HT-29 (cell line): ENCODE measurements around the gene THAP12. TPM values are rescaled to one million over a fixed set of nuclear protein-coding genes. Genes with fewer than 3 reads are reported as not detected.
A peak's percentile ranks its signal among the peaks of the same experiment; 100 is the strongest.
"Not testable (repeated sequence)": the region's sequence is repeated elsewhere in the genome, so short reads cannot be mapped to it uniquely, and the experiment has no call there.

ENCODE experiments used
- DNase-seq: peaks from one replicate; pipeline ENCODE4 v3.0.0-alpha.2; 2015; ENCODE audit warnings: low spot score
- total RNA-seq: library from RNA; depleted of rRNA; stranded (reverse); fragments of >200 nt; shearing (Covaris generic); gene quantifications from 2 replicates; pipeline ENCODE4 v1.2.3, GENCODE V29; 2014

Gene THAP12
- total RNA-seq, 1 experiment from 2014 or later: 27.4 TPM

GRCh38 chr11:76327202-76327601, 53.7 kb downstream of the THAP12 start:
- DNase-seq: no peak

DNA sequence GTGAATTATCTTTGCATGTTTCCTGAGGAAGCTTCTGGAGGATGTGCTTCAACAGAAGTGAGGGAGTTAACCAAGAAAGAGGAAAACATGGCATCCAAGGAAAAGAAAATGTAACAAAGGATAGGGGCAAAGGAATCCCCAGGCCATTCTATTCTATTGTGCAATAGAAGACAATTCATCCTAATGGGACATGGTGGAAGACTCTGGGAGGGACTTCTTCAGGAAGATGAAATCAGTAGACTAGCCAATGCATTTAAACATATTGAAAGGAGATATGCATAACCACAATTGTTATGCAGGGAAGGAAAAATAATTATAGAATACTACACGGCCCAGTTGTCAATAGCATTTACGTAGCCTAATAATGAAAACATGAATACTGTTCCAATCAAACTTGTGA, 55.7 kb downstream of the THAP12 start:
- no peak for DNase-seq

DNA sequence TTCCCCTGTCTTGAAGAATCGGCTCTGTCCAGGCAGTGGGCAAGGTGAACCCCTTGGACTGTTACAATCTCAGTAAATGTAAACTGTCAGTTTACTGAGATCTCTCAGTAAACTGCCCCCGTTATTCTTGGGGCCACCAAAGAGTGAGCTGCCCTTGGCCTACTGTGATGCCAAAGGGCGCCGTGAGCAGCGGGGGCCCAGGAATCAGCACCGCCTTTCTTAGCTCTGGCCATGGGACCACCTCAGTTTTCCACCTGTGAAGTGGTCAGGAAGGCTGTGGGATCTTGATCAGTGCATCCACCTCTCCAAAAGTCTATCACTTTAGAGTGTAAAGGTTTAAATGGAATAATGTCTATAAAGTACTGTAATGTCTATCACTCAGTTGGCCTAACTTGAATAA, 57.1 kb downstream of the THAP12 start:
- no peak for DNase-seq

GRCh38 chr11:76323375-76323774, 57.6 kb downstream of the THAP12 start:
- not testable (repeated sequence) for DNase-seq

DNA sequence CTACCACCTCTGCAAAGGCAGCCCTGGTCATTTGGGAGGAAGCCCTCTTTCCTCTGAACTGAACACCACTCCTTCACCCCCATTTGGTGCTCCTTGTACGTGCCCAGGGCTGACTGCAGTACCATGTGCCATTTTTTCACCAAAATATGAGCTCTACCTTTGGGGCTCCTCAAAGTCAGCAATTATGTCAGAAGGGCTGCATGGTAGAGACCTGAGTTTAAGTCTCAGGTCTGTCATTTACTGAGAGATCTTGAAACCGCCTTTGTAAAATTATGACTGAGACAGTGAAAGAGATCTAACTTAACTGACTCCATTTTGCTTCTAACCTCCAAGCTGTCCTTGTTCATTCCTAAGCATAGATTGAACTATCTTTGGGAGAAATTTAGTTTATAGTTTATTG, 58.0 kb downstream of the THAP12 start:
- DNase-seq: no peak

DNA sequence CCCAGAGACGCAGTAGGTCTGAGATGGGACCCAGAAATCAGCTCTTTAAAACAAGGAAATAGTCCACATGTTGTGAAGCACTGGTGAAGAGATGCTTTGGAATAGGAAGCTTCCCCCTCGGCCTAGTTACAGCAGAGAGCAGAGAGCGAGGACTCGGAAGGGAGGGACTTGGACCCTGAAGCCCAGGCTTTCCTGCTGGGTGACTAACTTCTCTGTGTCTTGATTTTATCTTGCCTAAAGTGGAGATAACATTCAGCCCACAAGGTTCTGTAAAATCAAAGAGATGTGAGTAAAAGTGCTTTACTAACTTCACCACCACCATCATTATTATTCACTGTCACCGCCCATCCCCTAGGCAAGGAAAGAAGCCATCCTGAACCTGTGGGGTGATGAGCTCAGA, 58.4 kb downstream of the THAP12 start:
- peak; percentile 28 for DNase-seq

- no peak for DNase-seq
Observed at GRCh38 chr11:76321820-76322524, 59.0 kb downstream of the THAP12 start.

GRCh38 chr11:76321340-76321739, 59.6 kb downstream of the THAP12 start:
- DNase-seq: no peak

GRCh38 chr11:76320929-76321328, 60.0 kb downstream of the THAP12 start:
- DNase-seq: no peak

DNA sequence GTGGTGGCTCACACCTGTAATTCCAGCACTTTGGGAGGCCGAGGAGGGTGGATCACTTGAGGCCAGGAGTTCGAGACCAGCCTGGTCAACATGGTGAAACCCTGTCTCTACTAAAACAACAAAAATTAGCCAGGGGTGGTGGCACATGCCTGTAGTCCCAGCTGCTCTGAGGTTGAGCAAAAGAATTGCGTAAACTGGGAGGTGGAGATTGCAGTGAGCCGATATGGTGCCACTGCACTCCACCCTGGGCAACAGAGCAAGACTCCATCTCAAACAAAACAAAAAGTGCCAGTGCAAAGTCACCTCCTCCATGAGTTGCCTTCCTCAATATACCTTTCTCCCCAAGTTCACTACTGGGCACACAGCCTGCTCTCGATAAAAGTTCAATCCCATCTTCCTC, 61.1 kb downstream of the THAP12 start:
- not testable (repeated sequence) for DNase-seq

DNA sequence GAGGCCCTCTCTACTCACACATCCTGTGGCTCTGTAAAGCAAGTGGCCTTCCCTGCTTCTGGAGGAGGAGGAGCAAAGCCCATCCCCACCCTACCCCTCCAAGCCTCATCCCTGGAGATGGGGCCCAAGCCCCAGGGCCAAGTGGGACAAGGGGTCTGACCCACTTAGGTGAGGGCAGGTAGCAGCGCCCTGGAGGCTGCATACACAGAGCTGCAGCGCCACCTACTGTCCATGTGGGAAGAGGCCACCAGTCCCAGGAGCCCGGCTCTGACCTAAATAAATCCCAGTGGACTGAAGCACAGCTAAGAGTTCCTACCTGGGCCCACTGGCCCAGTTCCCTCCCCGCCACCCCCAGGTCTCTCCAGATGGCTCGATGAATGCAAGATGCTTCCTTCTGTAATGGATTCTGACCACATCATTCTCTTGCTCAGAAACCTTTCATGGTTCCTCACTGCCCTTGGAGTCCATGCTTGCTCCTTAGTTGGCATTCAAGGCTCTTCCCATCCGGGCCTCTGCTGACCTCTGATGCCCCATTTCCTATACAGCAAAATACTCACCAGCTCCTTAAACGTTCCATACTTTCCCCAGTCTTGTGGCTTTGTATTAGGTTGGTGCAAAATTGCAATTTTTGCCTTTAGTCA, 62.1 kb downstream of the THAP12 start:
- DNase-seq: peak; percentile 97

GRCh38 chr11:76317296-76317695, 63.6 kb downstream of the THAP12 start:
- no peak for DNase-seq

DNA sequence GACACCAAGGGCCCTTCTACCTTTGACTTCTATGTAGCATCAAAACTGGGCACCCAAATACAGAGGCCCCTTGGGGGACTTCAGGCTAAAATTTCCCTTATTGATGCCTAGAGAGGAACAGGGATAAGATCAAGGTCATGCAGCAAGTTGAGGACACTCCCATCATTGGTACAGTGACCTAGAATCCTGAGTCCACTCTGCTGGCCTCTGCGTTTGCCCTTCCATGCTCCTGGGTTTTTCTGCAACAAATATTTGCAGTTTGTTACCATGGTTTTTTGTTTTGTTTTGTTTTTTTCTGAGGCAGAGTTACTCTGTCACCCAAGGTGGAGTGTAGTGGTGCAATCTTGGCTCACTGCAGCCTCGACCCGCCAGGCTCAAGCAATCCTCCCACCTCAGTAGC, 64.2 kb downstream of the THAP12 start:
- DNase-seq: no peak

- no peak for DNase-seq
Observed at GRCh38 chr11:76315182-76315853, 65.6 kb downstream of the THAP12 start.

GRCh38 chr11:76314741-76315090, 66.2 kb downstream of the THAP12 start:
- no peak for DNase-seq

- DNase-seq: no peak
Observed at GRCh38 chr11:76313913-76314740, 66.8 kb downstream of the THAP12 start.

GRCh38 chr11:76313271-76313670, 67.7 kb downstream of the THAP12 start:
- DNase-seq: no peak

GRCh38 chr11:76310832-76311595, 69.9 kb downstream of the THAP12 start:
- no peak for DNase-seq

DNA sequence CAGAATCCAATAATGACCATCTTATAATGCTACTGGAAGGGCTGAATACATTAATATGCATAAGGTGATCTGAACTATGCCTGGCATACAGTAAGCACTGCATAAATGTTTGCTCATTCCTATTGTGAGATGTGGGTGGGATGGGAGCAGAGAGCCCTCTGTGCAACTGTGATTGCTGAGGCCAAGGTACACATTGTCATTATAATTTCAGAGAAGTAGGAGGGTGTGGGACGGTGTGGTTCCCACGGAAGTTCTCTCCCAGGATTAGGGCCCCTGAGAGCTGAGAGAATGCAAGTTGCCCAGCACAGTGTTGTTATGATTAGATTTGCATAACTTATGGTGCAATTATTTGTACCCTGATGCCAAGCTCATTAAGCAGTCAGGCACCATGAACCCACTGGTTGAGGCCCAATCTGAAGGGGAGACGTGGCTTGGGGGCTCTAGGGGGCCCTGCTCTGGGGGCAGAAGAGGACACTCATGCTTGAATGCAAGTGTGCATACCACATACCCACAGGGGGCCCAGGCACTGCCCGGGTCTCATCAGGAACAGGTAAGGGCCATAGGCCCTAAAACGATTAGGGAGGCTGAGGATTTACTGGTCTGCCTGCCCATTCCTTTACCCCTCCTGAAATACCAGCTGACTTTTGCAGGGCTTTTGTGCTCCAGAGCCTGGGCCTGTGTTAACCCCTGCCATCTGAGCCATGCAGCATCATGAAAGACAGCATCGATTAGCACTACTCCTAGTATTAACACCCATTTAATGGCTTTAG, 72.8 kb downstream of the THAP12 start:
- no peak for DNase-seq

DNA sequence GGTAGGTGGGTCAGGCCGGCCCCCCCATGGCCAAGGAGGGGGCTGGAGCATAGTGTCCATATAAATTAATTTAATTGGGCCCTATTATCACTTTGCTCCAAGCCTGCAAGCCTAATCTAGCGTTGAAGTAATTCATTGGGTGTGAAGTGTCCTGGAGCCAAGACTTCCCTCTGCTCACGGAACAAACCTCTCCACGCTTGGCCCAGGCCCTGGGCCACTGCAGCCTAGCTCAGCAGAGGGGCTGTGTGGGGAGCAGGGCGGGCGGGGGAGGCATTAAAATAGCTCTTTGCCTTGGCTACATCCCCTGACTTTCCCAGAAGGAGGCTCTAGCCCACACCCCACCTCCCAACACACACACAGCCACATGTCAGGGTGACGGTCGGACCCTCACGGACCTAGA, 73.5 kb downstream of the THAP12 start:
- no peak for DNase-seq

- no peak for DNase-seq
Observed at GRCh38 chr11:76303399-76303798, 77.5 kb downstream of the THAP12 start.
